DND-41 (cell line): ENCODE measurements around the gene OLFML2A.

Experiments used
- CTCF ChIP-seq: IDR thresholded peaks from 2 replicates; pipeline ENCODE4 v1.5.1; 2012; ENCODE audit warnings: borderline replicate concordance, low read length, moderate library complexity, mild to moderate bottlenecking; ENCODE audit not compliant: poor library complexity, severe bottlenecking; ENCODE audit errors: extremely low read depth
- EZH2 ChIP-seq: IDR thresholded peaks from 3 replicates; pipeline ENCODE4 v1.6.1; 2012; ENCODE audit warnings: borderline replicate concordance, low read depth, mild to moderate bottlenecking, moderate library complexity, low read length, inconsistent platforms; ENCODE audit not compliant: severe bottlenecking

- no peak for TF ChIP-seq CTCF
- no peak for TF ChIP-seq EZH2
Measured at GRCh38 chr9:124858330-124859046, 81.6 kb downstream of the OLFML2A start.
